ENCODE results near the gene PGK2.

PGK2 gene

GRCh38 chr6:49776444-49776843, 10.6 kb downstream of the PGK2 start:
- no peak for DNase-seq (ENCODE audit: low read depth)
- no peak for TF ChIP-seq CTCF (conservative IDR thresholded peaks at IDR 0.05; ENCODE audit: low read length)
- no peak overlapping the region for H3K4me3 ChIP-seq (ENCODE audit: low read length)

GRCh38 chr6:49775043-49775442, 12.0 kb downstream of the PGK2 start:
- no peak overlapping the region for H3K4me3 ChIP-seq (ENCODE audit: low read length)
- no peak for TF ChIP-seq CTCF (conservative IDR thresholded peaks at IDR 0.05; ENCODE audit: low read length)
- no peak for DNase-seq (ENCODE audit: low read depth)

GRCh38 chr6:49772285-49772684, 14.8 kb downstream of the PGK2 start:
- no peak for TF ChIP-seq CTCF (conservative IDR thresholded peaks at IDR 0.05; ENCODE audit: low read length)
- H3K4me3 ChIP-seq (ENCODE audit: low read length): no peak overlapping the region
- no peak for DNase-seq (ENCODE audit: low read depth)

- no peak overlapping the region for H3K4me3 ChIP-seq (ENCODE audit: low read length)
- DNase-seq (ENCODE audit: low read depth): no peak
- no peak for TF ChIP-seq CTCF (conservative IDR thresholded peaks at IDR 0.05; ENCODE audit: low read length)
Observed at GRCh38 chr6:49766762-49767161, 20.3 kb downstream of the PGK2 start.

- no peak for TF ChIP-seq CTCF (conservative IDR thresholded peaks at IDR 0.05; ENCODE audit: low read length)
Observed at GRCh38 chr6:49764571-49765236, 22.4 kb downstream of the PGK2 start.

GRCh38 chr6:49744259-49744658, 42.8 kb downstream of the PGK2 start, which contains the start of gene CRISP3:
TSS of gene CRISP3 (minus strand) at chr6:49744388. CDS start at chr6:49744367, 21 bp downstream.
- H3K4me3 ChIP-seq (ENCODE audit: low read length): no peak within 1 kb of the TSS
- no peak for TF ChIP-seq CTCF (conservative IDR thresholded peaks at IDR 0.05; ENCODE audit: low read length)
- DNase-seq (ENCODE audit: low read depth): no peak

More at GRCh38 chr6:49764571-49765236, 22.4 kb downstream of the PGK2 start:
- DNase-seq (ENCODE audit: low read depth): no peak
- H3K4me3 ChIP-seq (ENCODE audit: low read length): no peak overlapping the region

- H3K4me3 ChIP-seq (ENCODE audit: low read length): no peak overlapping the region
- no peak for TF ChIP-seq CTCF (conservative IDR thresholded peaks at IDR 0.05; ENCODE audit: low read length)
Observed at GRCh38 chr6:49743429-49743828, 43.7 kb downstream of the PGK2 start.

More at GRCh38 chr6:49743429-49743828, 43.7 kb downstream of the PGK2 start:
- no peak for DNase-seq (ENCODE audit: low read depth)

Data from AG10803 (cell line).